K562 (cell line): ENCODE results near the gene PDCD6IP. TPM values are rescaled to one million over a fixed set of nuclear protein-coding genes. Genes with fewer than 3 reads are reported as not detected.
A peak's percentile ranks its signal among the peaks of the same experiment; 100 is the strongest.

Source experiments
- CXXC5 ChIP-seq: fragments of 250-450 bp; sonication (Bioruptor Pico); IDR thresholded peaks from 2 replicates; pipeline ENCODE4 v1.8.0; 2022; ENCODE audit warnings: inconsistent platforms, mild to moderate bottlenecking, moderate library complexity
- E2F6 ChIP-seq, 2 experiments: IDR thresholded peaks; 2 replicates each; pipeline ENCODE4 v1.6.1; 2011; ENCODE audit warnings: borderline replicate concordance in 1 of 2, control low read depth in 1 of 2, low read depth in 1 of 2, low read length in 1 of 2, mild to moderate bottlenecking in 1 of 2, mixed read lengths in 1 of 2, moderate library complexity in 1 of 2; ENCODE audit not compliant: insufficient read depth in 1 of 2, insufficient read length in 1 of 2, poor library complexity in 1 of 2, severe bottlenecking in 1 of 2; ENCODE audit errors: extremely low read depth in 1 of 2
- ELF2 ChIP-seq: fragments of 250-450 bp; sonication (Bioruptor Pico); IDR thresholded peaks from 2 replicates; pipeline ENCODE4 v1.5.0; 2021; ENCODE audit warnings: mild to moderate bottlenecking
- FOXJ3 ChIP-seq: sonication (generic); formaldehyde crosslinking; IDR thresholded peaks from 2 replicates; pipeline ENCODE4 v1.4.0; 2020; ENCODE audit warnings: mild to moderate bottlenecking, missing genetic modification reagents
- FOXO4 ChIP-seq: fragments of 450-650 bp; formaldehyde crosslinking; IDR thresholded peaks from 2 replicates; pipeline ENCODE4 v1.4.0; 2020; ENCODE audit warnings: mild to moderate bottlenecking, moderate library complexity
- FOXP1 ChIP-seq: sonication (generic); formaldehyde crosslinking; IDR thresholded peaks from 2 replicates; pipeline ENCODE4 v1.8.0; 2022; ENCODE audit warnings: mild to moderate bottlenecking, missing genetic modification reagents
- GATAD2B ChIP-seq: fragments of 450-650 bp; IDR thresholded peaks from 2 replicates; pipeline ENCODE4 v1.6.1; 2017; ENCODE audit warnings: mild to moderate bottlenecking, borderline replicate concordance
- HDAC6 ChIP-seq: IDR thresholded peaks from 2 replicates; pipeline ENCODE4 v1.6.1; 2012; ENCODE audit warnings: low read depth, mild to moderate bottlenecking, control low read depth, inconsistent platforms, low read length, moderate library complexity
- HMG20A ChIP-seq: fragments of 450-650 bp; formaldehyde crosslinking; conservative IDR thresholded peaks from 2 replicates; pipeline ENCODE4 v1.4.0; 2020; ENCODE audit warnings: mild to moderate bottlenecking, mixed read lengths
- LARP7 ChIP-seq: fragments of 450-650 bp; IDR thresholded peaks from 2 replicates; pipeline ENCODE4 v1.6.1; 2016
- NELFE ChIP-seq: IDR thresholded peaks from 2 replicates; pipeline ENCODE4 v1.6.1; 2011; ENCODE audit warnings: mild to moderate bottlenecking; ENCODE audit not compliant: insufficient read depth, insufficient read length
- NFE2L1 ChIP-seq: fragments of 450-650 bp; IDR thresholded peaks from 2 replicates; pipeline ENCODE4 v1.6.1; 2016; ENCODE audit warnings: missing genetic modification characterization, low read depth, mild to moderate bottlenecking, missing compliant biosample characterization, moderate library complexity, borderline replicate concordance
- RUNX1 ChIP-seq: sonication (generic); IDR thresholded peaks from 2 replicates; pipeline ENCODE4 v1.6.1; 2016; ENCODE audit warnings: antibody characterized with exemption, low read depth
- SIN3B ChIP-seq: fragments of 450-650 bp; IDR thresholded peaks from 2 replicates; pipeline ENCODE4 v1.6.1; 2017; ENCODE audit warnings: low read depth, mild to moderate bottlenecking, moderate library complexity
- TAF1 ChIP-seq: IDR thresholded peaks from 2 replicates; pipeline ENCODE4 v1.6.1; 2011; ENCODE audit warnings: mild to moderate bottlenecking, low read length, moderate library complexity; ENCODE audit not compliant: insufficient read depth, control insufficient read depth, severe bottlenecking; ENCODE audit errors: extremely low read depth
- TFAM ChIP-seq: fragments of 250-450 bp; sonication (Bioruptor Pico); conservative IDR thresholded peaks from 2 replicates; pipeline ENCODE4 v1.5.0; 2021; ENCODE audit warnings: mild to moderate bottlenecking, moderate library complexity
- TFE3 ChIP-seq: fragments of 450-650 bp; formaldehyde crosslinking; IDR thresholded peaks from 2 replicates; pipeline ENCODE4 v1.4.0; 2020; ENCODE audit warnings: mild to moderate bottlenecking, mixed read lengths
- TGIF2 ChIP-seq: sonication (generic); formaldehyde crosslinking; IDR thresholded peaks from 2 replicates; pipeline ENCODE4 v1.8.1; 2022; ENCODE audit warnings: mild to moderate bottlenecking, missing genetic modification reagents, moderate library complexity
- ZNF239 ChIP-seq: fragments of 250-450 bp; sonication (Bioruptor Pico); IDR thresholded peaks from 2 replicates; pipeline ENCODE4 v1.4.0; 2020; ENCODE audit warnings: mild to moderate bottlenecking
- ZNF384 ChIP-seq: IDR thresholded peaks from 2 replicates; pipeline ENCODE4 v1.6.1; 2012; ENCODE audit warnings: low read depth, low read length, improper control_type of control experiment
- ZNF589 ChIP-seq: fragments of 200-800 bp; sonication (Bioruptor generic); IDR thresholded peaks from 2 replicates; pipeline ENCODE4 v1.6.1; 2016; ENCODE audit warnings: low read depth, missing genetic modification characterization, missing compliant biosample characterization
- polyA plus RNA-seq, 8 experiments: library from polyadenylated mRNA; depleted of rRNA in 4 of 8; stranded (reverse) in 5 of 8; unstranded in 3 of 8; fragments of >200 nt; fragmentation: Nextera tagmentation in 2 of 8; fragmentation: Illumina TruSeq in 1 of 8; extraction: Ambion mirVana in 2 of 8; extraction: Trizol in 1 of 8; gene quantifications; 2 replicates each; pipeline versions ENCODE4 v1.2.1 to v1.2.3, GENCODE V29; 2011 to 2014; ENCODE audit warnings: inconsistent platforms in 1 of 8, missing spikeins in 1 of 8
- total RNA-seq, 7 experiments: library from RNA; depleted of rRNA in 6 of 7; stranded (reverse); fragments of >200 nt in 6 of 7; fragmentation: Illumina TruSeq in 2 of 7; extraction: Trizol in 2 of 7; gene quantifications; 2 replicates each; pipeline versions ENCODE4 v1.2.1 to v1.2.3, GENCODE V29; 2011 to 2021; ENCODE audit warnings: low replicate concordance in 1 of 7

The PDCD6IP gene
- total and polyA plus RNA-seq, 9 of the 15 experiments (the other 6 are each of a cell fraction or from before 2014, with no cell fraction given): 40.2 to 302 (median 122) TPM

- TF ChIP-seq TFE3 (CRISPR knock-in tag) (no peak), E2F6 (IDR thresholded peaks at IDR 0.05; ENCODE audit: borderline replicate concordance in 1 of 2, extremely low read depth in 1 of 2, insufficient read depth in 1 of 2, insufficient read length in 1 of 2, low read depth in 1 of 2, low read length in 1 of 2, poor library complexity in 1 of 2, severe bottlenecking in 1 of 2) (peak in 1 of 2 experiments; percentile 64), NELFE (no peak), TGIF2 (CRISPR knock-in tag) (no peak), ELF2 (CRISPR knock-in tag) (no peak), FOXP1 (CRISPR knock-in tag) (no peak), GATAD2B (peak; percentile 79; the same call in 1 of the 2 replicates), LARP7 (no peak), SIN3B (no peak), HMG20A (CRISPR knock-in tag) (no peak), HDAC6 (no peak), ZNF239 (CRISPR knock-in tag) (no peak), ZNF589 (CRISPR knock-in tag) (no peak), FOXJ3 (CRISPR knock-in tag) (no peak), NFE2L1 (tag) (no peak), RUNX1 (no peak), ZNF384 (no peak), TFAM (CRISPR knock-in tag) (no peak), TAF1 (no peak), CXXC5 (CRISPR knock-in tag) (0 out of 2 replicates have a peak, but pooled peaks have one; percentile 11), FOXO4 (CRISPR knock-in tag) (no peak)
Observed at GRCh38 chr3:33911525-33912322, 113.3 kb downstream of the PDCD6IP start (continued).
